ENCODE data around the gene GOLGA6L10. TPM values are rescaled to one million over a fixed set of nuclear protein-coding genes. Genes with fewer than 3 reads are reported as not detected.
A peak's percentile ranks its signal among the peaks of the same experiment; 100 is the strongest.

The GOLGA6L10 gene
- total RNA-seq, 1 experiment from 2014 or later, result 2.0 TPM

GRCh38 chr15:82294061-82294690, 55.1 kb downstream of the GOLGA6L10 start:
- Histone ChIP-seq H3K9me3 (ENCODE audit: control insufficient read depth, low read depth, low read length) (no peaks in the 10 kb centered on the region), H2AFZ (ENCODE audit: low read length) (no peak overlapping the region), H4K20me1 (ENCODE audit: control insufficient read depth, insufficient read depth, insufficient read length) (no peaks in the 10 kb centered on the region), H3K4me1 (ENCODE audit: insufficient read depth, low read length) (no peaks in the 10 kb centered on the region; the same call in 1 of the 2 replicates), H3K23ac (ENCODE audit: insufficient read length, low read depth, low read length) (no peak overlapping the region), H3K4ac (ENCODE audit: low read depth, low read length) (no peak overlapping the region), H3K9ac (ENCODE audit: extremely low read depth, insufficient read length, low read length) (no peak overlapping the region), H3K79me2 (ENCODE audit: insufficient read depth, low read length) (no peaks in the 10 kb centered on the region), H3K14ac (ENCODE audit: insufficient read depth, low read length) (no peak overlapping the region), H2AK5ac (ENCODE audit: insufficient read length, low read length) (no peak overlapping the region), H2BK15ac (ENCODE audit: low read depth, low read length) (no peak overlapping the region), H4K91ac (ENCODE audit: insufficient read length, low read depth, low read length) (no peak overlapping the region), H3K79me1 (ENCODE audit: insufficient read depth, low read depth, low read length, poor library complexity, severe bottlenecking) (no peaks in the 10 kb centered on the region), H3K56ac (ENCODE audit: insufficient read length, low read depth, low read length) (no peak overlapping the region), H3K27me3 (ENCODE audit: insufficient read depth, low read length) (no peaks in the 10 kb centered on the region), H4K5ac (ENCODE audit: insufficient read length, low read depth, low read length) (no peak overlapping the region), H3K4me2 (ENCODE audit: insufficient read depth, insufficient read length, low read length) (no peak overlapping the region), H3K27ac (ENCODE audit: insufficient read length, low read depth, low read length) (no peak overlapping the region), H3T11ph (ENCODE audit: low read length) (no peak overlapping the region), H2BK20ac (ENCODE audit: low read depth, low read length, poor library complexity, severe bottlenecking) (no peak overlapping the region), H3K23me2 (ENCODE audit: insufficient read length, low read depth, low read length, poor library complexity, severe bottlenecking) (no peaks in the 10 kb centered on the region), H2BK5ac (ENCODE audit: insufficient read length, low read length) (no peak overlapping the region), H2BK12ac (ENCODE audit: insufficient read length, low read depth, low read length) (no peak overlapping the region), H2BK120ac (ENCODE audit: low read depth, low read length, poor library complexity, severe bottlenecking) (no peak overlapping the region), H3K18ac (ENCODE audit: insufficient read length, low read depth, low read length) (no peak overlapping the region), H4K8ac (replicated peaks; ENCODE audit: insufficient read length, low read depth, low read length) (no peak overlapping the region)
- H3K27ac Mint-ChIP-seq, result 0 out of 7 replicates have a peak overlapping the region, but pooled peaks of 1 of the 3 experiments have one; percentile 11
- WGBS (ENCODE audit: extremely low coverage, insufficient read length, low lambda C conversion rate), result no CpG with 5 or more reads among the region's 11 CpGs
- H3K36me3 Mint-ChIP-seq (ENCODE audit: insufficient read depth in 1 of 3, low read depth in 3 of 3), result no peaks in the 10 kb centered on the region
- H3K27me3 Mint-ChIP-seq (ENCODE audit: low read depth), result peaks cover 5% of the 10 kb centered on the region
- H3K9me3 Mint-ChIP-seq, result no peaks in the 10 kb centered on the region
- no peak for TF ChIP-seq CTCF (conservative IDR thresholded peaks at IDR 0.05)
- H3K4me1 Mint-ChIP-seq, result peaks cover 13 to 14% of the 10 kb centered on the region in 2 experiments
- DNase-seq, result no peak
- H3K4me3 Mint-ChIP-seq, result peak overlapping the region in 1 of 2 experiments; percentile 55; a peak in 1 of 5 replicates
